Prostate gland (tissue), 2 donors: ENCODE results near the gene FUCA1.

Experiments
- CTCF ChIP-seq, 4 experiments: fragments of 200-600 bp in 2 of 4; fragments of 450-650 bp in 2 of 4; sonication (generic) in 2 of 4; IDR thresholded peaks; 1 replicate in 3 of 4; 2 replicates in 1 of 4; pipeline ENCODE4 v1.5.1; 2016 to 2019; ENCODE audit warnings: antibody characterized with exemption in 4 of 4, mild to moderate bottlenecking in 2 of 4, moderate library complexity in 2 of 4
- POLR2A ChIP-seq: fragments of 450-650 bp; IDR thresholded peaks from one replicate; pipeline ENCODE4 v1.6.1; 2016; ENCODE audit warnings: antibody characterized with exemption, mild to moderate bottlenecking
- POLR2AphosphoS5 ChIP-seq: sonication (generic); formaldehyde crosslinking; IDR thresholded peaks from one replicate; pipeline ENCODE4 v1.6.1; 2017; ENCODE audit warnings: antibody characterized with exemption

GRCh38 chr1:23795676-23796465, 72.2 kb downstream of the FUCA1 start:
- no peak for TF ChIP-seq CTCF (IDR thresholded peaks at IDR 0.05)
- no peak for TF ChIP-seq POLR2A
- TF ChIP-seq POLR2AphosphoS5 = no peak
